Measurements from ENCODE around the gene KIF5A.
A peak's percentile ranks its signal among the peaks of the same experiment; 100 is the strongest.

The KIF5A gene

GRCh38 chr12:57620245-57620935 is 70.5 kb downstream of the KIF5A start:
- DNase-seq (ENCODE audit: low read depth): no peak

- DNase-seq (ENCODE audit: low read depth): no peak
These were observed 71.2 kb downstream of the KIF5A start for GRCh38 chr12:57620936-57621496.

- DNase-seq (ENCODE audit: low read depth): peak; percentile 61
These were observed 71.9 kb downstream of the KIF5A start for GRCh38 chr12:57621497-57622292.

GRCh38 chr12:57622293-57623245 is 72.7 kb downstream of the KIF5A start:
- no peak for DNase-seq (ENCODE audit: low read depth)

- DNase-seq (ENCODE audit: low read depth): no peak
These were observed 73.5 kb downstream of the KIF5A start for GRCh38 chr12:57623385-57623784.

- DNase-seq (ENCODE audit: low read depth): no peak
These were observed 74.1 kb downstream of the KIF5A start for GRCh38 chr12:57623811-57624390.

- no peak for DNase-seq (ENCODE audit: low read depth)
These were observed 74.8 kb downstream of the KIF5A start for GRCh38 chr12:57624441-57625220.

GRCh38 chr12:57625261-57626032 is 75.6 kb downstream of the KIF5A start:
- DNase-seq (ENCODE audit: low read depth): no peak

- no peak for DNase-seq (ENCODE audit: low read depth)
These were observed 76.5 kb downstream of the KIF5A start for GRCh38 chr12:57626111-57626920.

- DNase-seq (ENCODE audit: low read depth): no peak
These were observed 77.1 kb downstream of the KIF5A start for GRCh38 chr12:57626921-57627445.

GRCh38 chr12:57627501-57628279 is 77.8 kb downstream of the KIF5A start:
- DNase-seq (ENCODE audit: low read depth): no peak

- no peak for DNase-seq (ENCODE audit: low read depth)
These were observed 78.7 kb downstream of the KIF5A start for GRCh38 chr12:57628280-57629191.

GRCh38 chr12:57629897-57630471 is 80.1 kb downstream of the KIF5A start:
- DNase-seq (ENCODE audit: low read depth): no peak

- no peak for DNase-seq (ENCODE audit: low read depth)
These were observed 81.1 kb downstream of the KIF5A start for GRCh38 chr12:57630891-57631433.

- no peak for DNase-seq (ENCODE audit: low read depth)
These were observed 81.8 kb downstream of the KIF5A start for GRCh38 chr12:57631566-57632072.
